T follicular helper cell (primary cell): ENCODE measurements around the gene ATF5.
"Not testable (repeated sequence)": the region's sequence is repeated elsewhere in the genome, so short reads cannot be mapped to it uniquely, and the experiment has no call there.

Experiments used
- DNase-seq: peaks from one replicate; pipeline ENCODE4 v3.0.0-alpha.2; 2020; ENCODE audit warnings: low read depth

ATF5 gene

DNA sequence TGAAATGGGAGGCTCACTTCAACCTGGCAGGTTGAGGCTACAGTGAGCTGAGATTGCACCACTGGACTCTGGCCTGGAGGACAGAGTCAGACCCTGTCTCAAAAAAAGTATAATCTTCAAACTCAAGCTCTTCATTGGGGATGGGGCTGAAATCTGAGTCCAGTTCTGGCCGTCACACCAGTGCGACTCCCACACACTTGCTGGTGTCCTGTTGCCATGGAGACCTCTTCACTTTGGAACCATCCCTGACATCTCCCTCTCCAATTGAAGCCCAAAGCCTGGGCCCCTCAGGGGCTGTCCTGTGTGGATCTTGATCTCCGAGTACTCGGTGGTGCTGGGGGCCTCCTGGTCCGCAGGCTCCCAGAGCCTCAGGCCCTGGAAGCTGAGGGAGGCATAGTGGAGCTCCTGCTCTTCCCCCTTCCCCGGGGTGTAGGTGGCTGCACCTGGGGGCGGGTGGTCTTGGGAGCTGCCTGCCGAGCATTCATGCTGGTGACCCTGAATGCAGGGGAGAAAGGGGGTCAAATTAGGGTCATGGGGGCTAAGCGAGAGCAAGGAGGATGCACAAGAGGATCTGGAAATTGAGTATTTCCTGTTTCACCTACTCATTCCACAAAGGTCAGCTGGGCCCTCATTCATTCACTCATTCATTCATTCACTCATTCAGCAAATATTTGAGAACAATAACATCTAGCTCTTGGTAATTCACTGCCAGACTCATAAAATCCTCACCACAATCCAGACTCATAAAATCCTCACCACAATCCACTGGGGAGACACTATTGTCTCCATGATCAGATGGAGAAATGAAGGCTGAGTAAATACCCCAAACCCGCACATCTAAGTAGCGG is 21.0 kb downstream of the ATF5 start:
- DNase-seq: no peak

DNA sequence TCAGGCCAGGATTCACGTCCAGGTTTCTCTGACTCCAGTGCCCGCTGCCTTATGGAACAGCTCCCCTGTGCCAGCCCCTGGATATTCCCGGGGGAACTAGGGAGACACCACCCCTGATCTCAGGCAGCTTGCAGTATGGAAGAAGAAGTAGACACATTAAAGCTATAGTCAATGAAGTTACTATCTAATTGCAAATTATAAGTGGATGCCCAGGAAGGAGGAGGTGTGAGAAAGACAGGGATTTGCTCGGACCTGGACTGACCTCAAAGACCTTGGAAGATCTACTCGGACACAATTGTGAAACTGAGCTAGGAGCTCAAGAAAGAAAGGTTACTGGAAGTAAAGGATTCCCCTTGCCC is 21.6 kb downstream of the ATF5 start:
- DNase-seq: no peak

DNA sequence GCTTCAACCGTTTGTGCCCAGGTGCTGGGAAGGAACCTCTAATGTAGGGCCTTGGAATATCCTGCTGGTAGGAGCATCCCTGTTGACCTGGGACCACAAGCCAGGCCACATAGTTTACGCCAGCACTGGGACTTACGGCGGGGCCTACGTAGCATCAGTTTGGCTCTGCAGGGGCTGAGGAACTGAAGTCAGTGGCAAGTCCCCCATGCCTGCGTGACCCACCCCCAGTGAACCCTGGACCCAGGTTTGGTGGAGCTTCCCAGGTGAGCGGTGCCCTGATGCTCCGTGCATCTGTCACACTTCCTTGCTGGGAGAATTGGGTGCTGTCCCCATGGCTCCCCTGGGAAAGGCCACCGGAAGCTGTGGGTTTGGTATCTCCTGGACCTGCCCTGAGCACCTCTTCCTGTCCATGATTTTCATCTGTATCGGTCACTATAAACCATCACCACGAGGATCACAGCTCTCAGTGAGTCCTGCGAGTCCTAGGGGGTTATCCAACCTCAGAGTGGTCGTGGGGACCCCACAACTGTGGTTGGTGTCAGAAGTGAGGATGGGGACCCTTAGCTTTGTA is 22.0 kb downstream of the ATF5 start:
- DNase-seq: no peak

DNA sequence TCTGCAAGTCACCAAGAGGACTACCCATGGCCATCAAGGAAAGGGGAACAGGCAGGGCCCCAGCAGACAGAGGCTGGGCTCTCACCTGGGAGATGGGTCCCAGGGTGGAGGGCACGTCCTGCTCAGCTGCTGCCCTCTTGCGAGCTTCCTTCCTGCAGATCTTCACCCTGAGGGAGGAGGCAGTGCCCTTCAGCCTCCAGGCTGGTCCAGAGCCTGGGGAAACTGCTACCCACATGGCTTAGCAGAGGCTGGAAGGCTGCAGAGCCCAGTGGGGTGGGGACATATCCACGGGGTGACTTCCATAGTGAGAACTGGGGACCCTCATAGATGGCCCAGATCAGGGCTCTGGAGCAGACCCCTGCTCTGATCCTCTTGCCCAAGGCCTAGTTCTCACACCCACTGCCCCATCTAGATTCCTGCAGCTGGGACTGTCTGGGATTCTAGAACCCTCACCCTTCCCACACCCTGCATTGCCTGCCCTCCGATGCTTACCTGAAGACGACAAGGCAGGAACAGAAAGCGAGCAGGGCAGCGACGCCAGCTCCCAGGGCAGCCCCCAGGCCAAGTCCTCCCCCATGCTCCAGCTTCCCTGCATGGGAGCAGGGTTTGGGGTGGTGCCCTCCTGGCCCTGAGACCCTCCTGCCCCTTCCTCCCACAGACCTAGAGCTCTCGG is 22.9 kb downstream of the ATF5 start:
- DNase-seq: no peak

DNA sequence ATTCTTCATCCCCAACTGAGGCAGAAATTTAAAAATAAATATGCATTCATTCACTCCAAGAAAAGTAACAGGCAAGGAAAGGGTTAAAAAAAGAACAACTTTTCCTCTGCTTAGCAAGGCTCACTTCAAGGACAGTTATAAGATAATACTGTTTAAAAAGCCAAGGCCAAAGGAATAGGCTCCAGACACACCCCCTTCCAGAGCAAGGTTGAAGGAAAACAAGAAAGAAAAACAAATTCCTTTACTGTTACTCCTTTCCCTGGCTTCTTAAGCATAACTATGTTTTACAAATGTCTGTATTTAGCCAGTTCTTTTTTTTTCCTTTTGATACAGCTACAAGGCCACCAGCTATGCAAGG is 23.5 kb downstream of the ATF5 start:
- DNase-seq: no peak

DNA sequence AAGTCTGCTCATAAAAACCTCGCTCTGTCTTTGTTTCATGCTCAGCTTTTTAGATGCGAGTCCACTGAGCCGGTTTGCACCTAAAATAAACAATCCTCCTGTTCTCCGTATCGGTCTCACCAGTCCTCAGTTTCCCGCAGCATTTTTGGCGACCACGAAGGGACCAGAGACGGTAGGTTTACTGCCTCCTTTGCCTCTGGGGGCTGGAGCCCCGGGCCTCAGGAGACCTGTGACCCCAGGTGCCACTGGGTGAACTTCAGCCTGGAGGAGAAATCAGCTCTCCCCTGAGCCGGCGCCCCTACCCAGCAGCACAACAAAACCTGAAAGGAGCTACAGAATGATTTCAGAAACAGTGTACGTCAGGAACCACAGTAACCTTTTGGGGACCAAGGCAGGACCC is 23.9 kb downstream of the ATF5 start:
- no peak for DNase-seq

DNA sequence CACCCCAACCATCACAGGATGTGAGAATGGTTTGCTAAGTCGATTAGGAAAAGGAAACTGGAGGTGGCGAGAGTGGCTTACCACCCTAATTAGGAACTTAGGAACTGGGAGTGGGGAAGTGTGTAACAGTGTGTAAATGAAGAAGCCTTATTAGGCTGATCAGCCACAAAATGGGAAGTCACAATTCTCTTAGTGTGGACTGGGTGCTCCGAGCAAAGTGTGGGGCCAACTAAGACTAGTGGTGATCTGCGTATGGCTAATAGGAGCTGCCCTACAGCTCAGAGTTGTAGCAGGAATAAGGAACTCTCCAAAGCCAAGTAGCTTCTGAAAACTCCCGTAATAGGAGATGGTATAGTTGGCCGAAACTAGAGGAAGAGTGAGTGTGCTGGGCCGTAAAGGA is 24.4 kb downstream of the ATF5 start:
- no peak for DNase-seq

DNA sequence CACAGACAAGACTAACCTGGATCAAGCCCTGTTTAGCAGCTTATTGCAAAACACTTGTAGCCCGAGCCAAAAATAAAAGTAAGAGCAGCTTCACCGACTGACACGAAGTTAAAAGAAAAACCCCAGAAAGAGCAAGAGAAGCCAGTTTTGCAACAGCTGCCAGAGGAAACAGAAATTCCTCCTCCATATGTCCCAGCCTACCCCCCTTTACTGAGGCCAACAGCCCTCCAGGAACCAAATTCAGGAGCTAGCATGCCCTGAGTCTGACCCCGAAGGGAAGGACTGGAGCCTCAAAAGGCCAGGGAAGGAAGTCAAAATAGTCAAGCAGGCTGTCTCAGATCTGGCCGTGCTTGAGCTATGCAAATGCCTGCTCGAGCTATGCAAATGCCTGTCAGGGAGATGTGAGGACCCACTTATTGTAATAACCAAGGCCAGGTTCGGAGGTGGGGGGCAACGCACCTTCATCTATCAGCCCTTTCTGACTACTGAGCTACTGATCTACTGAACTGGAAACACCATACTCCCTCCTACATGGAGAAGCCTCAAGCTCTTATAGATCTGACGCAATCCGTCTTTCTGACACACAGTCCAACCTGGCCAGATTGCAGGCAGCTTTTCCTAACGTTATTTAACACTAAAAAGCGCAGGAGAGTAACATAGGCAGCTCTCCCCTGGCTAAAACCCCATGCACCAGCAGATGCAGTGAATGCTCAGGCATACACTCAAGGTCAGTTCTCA is 25.3 kb downstream of the ATF5 start:
- DNase-seq: no peak

DNA sequence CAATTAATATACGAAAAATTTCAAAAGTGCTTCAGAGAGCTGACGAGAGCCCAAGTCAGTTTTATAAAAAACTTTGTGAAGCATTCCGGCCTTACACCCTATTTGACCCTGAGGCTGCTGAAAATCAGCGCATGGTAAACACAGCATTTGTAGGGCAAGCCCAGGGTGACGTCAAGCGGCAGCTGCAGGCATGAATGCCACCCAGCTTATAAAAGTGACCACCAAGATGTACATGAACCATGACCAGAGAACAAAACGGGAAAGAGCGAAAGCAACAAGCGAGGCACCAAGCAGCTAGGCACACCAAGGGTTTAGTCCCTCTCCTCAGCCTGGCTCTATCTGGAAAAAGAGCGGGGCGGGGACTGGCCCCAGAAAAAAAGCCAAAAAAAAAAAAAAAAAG is 25.9 kb downstream of the ATF5 start:
- DNase-seq: no peak

DNA sequence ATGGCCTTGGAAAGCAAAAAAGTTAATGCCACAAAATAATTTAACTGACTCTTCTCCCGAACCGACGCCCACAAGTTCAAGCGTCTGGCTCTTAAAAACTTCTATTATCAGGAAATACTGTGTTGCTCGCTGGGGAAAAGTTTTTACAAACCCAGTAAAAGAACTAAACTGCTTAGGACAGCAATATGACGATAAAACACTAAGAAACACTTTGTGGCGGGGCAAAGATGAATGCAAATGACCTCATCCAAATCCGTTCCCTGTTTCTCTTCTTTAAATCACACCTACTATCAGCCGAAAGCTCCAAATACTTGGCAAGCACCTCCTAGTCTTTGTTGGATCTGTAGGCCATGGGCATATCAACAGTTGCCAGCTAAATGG is 27.1 kb downstream of the ATF5 start:
- DNase-seq: no peak

DNA sequence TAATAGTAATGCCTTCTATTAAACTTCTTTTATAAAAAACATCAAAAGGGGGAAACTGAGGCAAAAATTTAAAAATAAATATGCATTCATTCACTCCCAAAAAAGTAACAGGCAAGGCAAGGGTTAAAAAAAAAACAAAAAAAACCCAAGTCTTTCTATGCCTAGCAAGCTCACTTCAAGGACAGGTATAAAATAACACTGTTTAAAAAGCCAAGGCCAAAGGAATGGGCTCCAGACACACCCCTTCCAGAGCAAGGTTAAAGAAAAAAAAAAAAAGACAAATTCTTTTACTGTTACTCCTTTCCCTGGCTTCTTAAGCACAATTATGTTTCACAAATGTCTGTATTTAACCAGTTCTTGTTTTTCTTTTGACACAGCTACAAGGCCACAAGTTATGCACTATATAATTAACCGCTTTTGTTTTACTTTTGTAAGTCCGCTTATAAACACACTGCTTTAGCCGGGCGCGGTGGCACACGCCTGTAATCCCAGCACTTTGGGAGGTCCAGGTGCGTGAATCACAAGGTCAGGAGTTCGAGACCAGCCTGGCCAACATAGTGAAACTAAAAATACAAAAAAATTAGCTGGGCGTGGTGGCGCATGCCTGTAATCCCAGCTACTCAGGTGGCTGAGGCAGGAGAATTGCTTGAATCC is 28.4 kb downstream of the ATF5 start:
- DNase-seq: no peak

DNA sequence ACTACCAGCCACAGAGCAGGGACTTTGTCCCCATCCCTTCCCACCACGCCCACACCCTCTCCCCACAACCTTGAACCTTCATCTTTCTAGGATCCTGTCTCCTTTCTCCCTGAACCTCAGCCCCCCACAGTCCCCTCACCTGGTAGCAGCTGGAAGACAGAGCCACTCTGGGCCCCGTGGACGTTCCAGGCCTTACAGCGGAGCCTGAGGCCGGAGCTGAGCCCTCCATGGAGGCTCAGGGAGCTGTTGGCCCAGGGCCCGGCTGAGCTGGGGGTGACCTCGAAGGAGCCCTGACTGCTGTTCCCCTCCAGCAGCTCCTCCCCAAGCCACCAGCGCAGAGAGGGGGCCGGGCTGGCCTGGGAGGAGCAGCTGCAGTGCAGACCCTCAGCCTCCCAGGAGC is 29.1 kb downstream of the ATF5 start:
- not testable (repeated sequence) for DNase-seq

DNA sequence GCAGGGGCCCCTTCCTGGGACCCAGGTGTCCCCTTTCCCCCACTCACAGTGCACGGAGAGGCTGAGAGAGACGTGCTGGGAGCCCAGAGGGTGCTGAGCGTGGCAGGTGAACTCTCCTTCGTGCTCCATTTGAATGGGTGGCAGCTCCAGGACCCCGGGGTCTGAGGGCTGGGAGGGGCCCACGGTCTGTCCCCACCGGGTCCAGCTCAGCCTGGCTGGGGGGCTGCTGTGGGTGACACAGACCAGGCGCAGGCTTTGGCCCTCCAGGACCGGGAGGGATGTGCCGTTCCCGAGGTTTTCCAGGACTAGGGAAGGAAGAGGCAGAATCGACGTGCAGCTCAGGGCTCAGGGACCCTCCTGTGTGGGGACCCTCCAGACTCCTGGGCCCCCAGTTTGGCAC is 29.6 kb downstream of the ATF5 start:
- not testable (repeated sequence) for DNase-seq

DNA sequence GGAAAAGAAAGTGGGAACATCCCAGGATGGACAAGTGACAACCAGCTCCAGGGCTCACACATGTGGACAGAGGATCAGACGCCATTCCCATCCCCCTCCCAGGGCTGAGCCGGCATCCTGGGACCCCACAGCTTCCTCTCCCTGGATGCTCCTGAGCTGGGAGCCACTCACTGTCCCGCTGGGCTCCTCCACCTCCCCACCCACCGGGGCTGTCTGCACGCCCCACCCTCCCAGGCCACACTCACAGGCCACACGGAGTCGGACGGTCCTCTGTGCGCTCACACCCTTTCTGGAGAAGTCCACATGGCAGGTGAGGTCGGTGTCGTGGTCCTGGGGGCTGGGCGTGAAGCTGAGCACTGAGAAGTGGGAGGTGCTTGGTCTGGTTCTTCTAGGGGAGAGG is 30.9 kb downstream of the ATF5 start:
- not testable (repeated sequence) for DNase-seq

DNA sequence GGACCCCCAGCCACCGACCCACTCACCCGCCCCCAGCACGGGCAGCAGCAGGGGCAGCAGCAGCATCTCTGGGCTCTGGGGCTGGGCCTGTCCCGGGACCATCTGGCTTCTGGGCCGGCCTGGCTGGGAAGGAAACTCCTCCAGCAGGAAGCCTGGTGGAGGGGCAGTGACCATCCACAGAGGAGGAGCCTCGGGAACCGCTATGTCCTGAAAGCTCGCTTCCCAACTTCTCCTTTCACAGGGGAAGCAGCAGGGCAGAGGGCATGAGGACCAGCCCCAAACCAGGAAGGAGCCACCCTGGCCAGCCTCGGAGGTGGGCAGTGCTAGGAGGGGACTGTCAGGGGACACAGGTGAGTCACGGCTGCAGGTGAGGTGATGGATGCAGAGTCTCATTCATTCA is 32.0 kb downstream of the ATF5 start, which contains the start of gene SIGLEC11:
Gene SIGLEC11, minus strand, starts transcription at position 193 of the 400 bp plus-strand sequence. Its CDS starts 91 bp downstream, at position 102.
- not testable (repeated sequence) for DNase-seq

DNA sequence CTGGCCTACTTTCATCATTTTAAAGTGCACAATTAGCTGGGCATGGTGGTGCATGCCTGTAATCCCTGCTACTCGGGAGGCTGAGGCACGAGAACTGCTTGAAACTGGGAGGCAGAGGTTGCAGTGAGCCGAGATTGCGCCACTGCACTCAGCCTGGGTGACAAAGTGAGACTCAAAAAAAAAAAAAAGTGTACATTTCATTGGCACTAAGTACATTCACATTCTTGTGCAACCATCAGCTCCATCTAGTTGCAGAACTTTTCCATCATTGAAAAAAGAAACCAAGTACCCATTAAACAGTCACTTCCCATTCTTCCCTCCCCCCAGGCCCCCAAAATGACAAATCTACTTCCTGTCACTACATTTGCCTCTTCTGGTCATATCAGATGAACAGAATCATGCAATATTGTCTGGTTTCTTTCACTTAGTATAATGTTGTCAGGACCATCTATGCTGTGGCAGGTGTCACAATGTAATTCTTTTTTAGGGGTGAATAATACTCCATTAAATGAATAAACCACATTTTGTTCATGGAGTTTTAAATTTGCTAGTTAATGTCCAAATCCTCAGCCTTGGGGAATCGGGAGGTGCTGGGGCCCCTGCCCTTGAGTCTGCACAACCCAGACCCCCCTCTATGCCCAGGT is 39.4 kb downstream of the ATF5 start:
- DNase-seq: no peak

DNA sequence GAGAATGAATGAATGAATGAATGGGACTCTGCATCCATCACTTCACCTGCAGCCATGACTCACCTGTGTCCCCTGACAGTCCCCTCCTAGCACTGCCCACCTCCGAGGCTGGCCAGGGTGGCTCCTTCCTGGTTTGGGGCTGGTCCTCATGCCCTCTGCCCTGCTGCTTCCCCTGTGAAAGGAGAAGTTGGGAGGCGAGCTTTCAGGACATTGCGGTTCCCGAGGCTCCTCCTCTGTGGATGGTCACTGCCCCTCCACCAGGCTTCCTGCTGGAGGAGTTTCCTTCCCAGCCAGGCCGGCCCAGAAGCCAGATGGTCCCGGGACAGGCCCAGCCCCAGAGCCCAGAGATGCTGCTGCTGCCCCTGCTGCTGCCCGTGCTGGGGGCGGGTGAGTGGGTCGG is 40.4 kb downstream of the ATF5 start:
- DNase-seq: not testable (repeated sequence)

DNA sequence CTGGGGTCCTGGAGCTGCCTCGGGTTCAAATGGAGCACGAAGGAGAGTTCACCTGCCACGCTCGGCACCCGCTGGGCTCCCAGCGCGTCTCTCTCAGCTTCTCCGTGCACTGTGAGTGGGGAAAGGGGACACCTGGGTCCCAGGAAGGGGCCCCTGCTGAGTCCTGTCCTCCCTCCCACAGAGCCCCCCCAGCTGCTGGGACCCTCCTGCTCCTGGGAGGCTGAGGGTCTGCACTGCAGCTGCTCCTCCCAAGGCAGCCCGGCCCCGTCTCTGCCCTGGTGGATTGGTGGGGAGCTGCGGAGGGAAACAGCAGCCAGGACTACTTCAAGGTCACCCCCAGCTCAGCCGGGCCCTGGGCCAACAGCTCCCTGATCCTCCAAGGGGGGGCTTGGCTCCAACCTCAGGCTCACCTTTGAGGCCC is 43.0 kb downstream of the ATF5 start:
- no peak for DNase-seq

DNA sequence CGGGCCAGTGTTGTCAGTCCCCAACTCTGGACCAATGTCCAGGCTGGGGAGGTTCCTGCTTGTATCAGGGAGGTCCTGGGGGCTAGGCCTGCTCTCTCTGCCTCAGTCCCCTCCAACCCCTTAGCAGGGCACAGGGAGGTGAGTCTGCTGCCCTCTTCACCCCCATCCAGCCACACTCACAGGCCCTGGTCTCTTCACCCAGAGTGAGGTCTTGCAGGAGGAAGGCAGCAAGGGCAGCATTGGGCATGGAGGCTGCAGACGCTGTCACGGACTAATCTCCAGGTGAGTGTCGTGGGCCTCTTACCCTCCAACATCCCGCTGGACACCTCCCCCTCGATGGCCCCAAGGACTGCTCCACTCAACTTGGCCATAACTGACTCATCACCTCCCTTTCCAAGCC is 43.8 kb downstream of the ATF5 start:
- no peak for DNase-seq

DNA sequence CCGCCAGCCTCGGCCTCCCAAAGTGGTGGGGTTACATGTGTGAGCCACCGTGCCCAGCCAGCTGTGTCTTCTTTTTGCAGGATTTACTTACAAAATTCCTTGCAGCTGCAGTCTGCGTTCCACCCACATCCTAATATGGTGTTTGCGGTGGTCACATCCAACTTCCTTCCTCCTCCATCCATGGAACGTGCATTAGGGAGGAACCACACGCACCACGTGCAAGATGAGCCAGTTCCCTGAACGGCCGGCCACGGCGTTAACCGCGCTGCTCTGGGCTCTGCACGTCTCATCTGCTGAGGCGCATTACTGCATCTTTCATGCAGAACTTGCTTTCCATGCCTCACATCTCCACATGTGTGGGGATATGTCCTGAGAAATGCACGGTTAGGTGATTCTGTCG is 45.0 kb downstream of the ATF5 start:
- DNase-seq: no peak

DNA sequence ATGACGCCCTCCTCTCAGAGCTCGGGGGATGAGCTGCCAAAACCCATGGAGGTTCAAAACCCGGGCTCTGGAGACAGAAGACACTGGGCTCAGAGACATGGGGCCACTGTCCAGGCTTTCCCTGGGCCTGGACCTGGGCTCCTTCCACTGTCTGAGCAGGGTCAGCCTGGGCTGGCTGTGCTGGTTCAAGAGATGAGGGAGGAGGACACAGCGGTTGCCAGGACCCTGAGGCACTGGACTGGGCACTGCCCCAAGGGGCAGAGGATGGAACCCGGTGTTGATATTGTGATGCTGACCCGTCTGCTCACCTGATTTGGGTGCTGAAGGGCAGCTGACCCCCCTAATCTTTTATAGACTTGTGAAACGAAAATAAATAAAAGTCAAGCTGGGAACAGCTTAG is 46.0 kb downstream of the ATF5 start:
- no peak for DNase-seq

DNA sequence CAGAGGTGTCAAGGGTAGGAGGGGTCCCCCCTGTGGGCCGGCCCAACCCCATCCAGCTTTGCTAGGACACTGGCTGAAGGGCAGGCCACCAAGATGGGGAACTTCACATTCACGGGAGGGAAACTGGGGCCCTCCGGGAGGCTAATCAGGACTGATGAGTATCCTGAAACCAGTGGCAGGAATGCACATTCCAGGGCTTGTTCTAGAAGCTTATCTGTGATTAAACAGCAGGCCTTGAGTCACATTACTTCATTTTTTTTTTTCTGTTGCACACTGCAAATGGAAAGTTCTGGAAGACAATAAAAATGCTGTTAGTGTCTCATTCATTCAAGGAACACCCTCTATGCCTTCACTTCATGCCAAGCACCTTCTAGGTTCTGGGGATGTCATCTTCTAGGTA is 47.5 kb downstream of the ATF5 start:
- no peak for DNase-seq
